Fibroblast of peridontal ligament (primary cell): ENCODE results near the gene MAML3.
A peak's percentile ranks its signal among the peaks of the same experiment; 100 is the strongest.

ENCODE experiments used
- DNase-seq: peaks from one replicate; pipeline ENCODE4 v3.0.0-alpha.2; 2010; ENCODE audit errors: extremely low read depth

The MAML3 gene

DNA sequence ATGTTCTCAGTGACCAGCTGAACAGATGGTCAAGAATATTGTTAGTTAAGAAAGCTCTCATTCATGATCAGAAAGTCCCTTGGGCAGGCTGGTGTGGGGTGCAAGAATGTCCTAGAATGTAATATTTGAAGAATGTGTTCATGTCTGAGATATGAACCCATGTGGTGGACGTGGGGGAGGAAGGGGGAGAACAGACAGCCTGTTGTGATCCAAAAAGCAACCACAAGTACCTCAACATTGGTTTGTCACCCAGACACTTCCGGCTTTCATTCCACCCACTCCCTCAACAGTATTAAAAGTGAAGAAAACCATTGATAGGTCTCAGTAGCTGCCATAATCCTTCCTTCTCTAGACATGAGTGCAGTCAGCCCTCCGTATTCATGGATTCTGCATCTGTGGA lies 82.2 kb downstream of the MAML3 start:
- peak; percentile 94 for DNase-seq

DNA sequence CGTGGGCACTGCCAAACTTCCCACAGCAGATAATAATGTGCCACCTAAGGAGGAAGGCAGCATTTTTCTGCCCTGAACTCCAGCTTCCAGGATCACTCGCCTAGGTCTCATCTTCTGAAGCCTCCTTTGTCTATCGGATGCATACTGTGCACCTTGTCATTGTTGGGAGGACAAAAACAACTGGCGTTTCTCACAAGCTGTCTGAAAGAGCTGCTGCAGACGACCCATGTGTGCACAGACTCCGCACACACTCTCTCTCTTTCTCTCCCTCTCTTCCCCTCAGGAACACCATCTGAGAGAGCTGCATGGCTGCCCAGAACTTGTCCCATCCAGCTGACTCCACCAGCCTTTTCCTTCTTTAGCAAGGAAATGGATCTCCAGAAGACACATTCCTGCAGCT lies 83.0 kb downstream of the MAML3 start:
- no peak for DNase-seq

- no peak for DNase-seq
Observed at GRCh38 chr4:140070366-140070765, 83.6 kb downstream of the MAML3 start.

DNA sequence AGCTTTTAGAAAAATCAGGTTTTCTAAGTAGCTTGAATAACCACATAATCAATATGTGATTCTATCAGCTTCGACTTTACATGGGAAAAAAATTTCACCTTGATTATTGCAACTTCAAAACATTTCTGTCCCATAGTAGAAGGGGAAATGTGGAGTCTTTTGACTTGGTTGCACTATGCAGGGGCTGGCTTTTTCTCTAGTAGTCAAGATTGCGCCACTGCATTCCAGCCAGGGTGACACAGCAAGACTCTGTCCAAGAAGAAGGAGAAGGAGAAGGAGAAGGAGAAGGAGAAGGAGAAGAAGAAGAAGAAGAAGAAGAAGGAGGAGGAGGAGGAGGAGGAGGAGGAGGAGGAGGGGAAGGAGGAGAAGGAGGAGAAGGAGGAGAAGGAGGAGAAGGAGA lies 84.9 kb downstream of the MAML3 start:
- DNase-seq = peak; percentile 75

GRCh38 chr4:140068271-140068670 lies 85.7 kb downstream of the MAML3 start:
- DNase-seq = no peak

GRCh38 chr4:140066031-140066930 lies 87.7 kb downstream of the MAML3 start:
- DNase-seq = no peak

DNA sequence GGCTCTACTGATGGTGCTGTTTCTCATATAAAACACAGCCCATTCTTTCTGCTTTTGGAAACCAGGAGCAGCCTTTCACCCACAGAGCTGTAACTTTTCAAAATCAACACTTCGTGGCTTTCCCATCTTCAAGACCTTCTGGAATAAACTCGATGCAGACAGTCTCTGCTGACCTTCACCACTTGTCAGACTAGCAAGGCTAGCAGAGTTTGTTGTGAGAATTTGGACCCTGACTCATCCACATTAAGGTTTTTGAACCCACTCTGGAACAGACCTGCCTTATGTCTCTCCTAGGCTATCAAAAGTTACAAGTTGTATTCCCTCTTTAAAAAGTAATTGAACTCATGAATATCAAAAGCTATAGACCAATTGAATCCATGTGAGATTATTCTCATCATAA lies 88.6 kb downstream of the MAML3 start:
- DNase-seq = no peak

GRCh38 chr4:140061659-140062289 lies 92.2 kb downstream of the MAML3 start:
- no peak for DNase-seq

GRCh38 chr4:140061194-140061593 lies 92.8 kb downstream of the MAML3 start:
- peak; percentile 87 for DNase-seq

- no peak for DNase-seq
Observed at GRCh38 chr4:140059159-140059558, 94.8 kb downstream of the MAML3 start.

DNA sequence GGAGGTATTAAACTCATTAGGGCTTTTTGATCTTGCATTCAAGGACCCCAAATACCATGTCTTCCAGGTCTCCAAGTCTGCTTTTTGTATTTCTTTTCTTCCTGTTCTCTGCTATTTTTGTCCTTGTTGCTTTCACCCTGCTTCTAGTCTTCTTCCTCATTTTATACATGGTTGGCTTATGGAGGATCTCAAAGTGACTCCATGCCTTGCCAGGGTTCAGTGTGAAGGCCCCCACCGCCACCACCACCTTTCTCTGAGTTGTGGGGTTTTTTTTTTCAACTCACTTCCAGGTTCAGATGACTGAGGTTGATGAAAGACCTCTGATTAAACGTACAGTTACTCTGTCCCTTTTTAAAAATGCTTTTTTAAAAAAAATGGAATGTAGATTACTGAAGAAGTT lies 96.3 kb downstream of the MAML3 start:
- no peak for DNase-seq

GRCh38 chr4:140056015-140056414 lies 98.0 kb downstream of the MAML3 start:
- DNase-seq = no peak

- no peak for DNase-seq
Observed at GRCh38 chr4:140054861-140055260, 99.1 kb downstream of the MAML3 start.

DNA sequence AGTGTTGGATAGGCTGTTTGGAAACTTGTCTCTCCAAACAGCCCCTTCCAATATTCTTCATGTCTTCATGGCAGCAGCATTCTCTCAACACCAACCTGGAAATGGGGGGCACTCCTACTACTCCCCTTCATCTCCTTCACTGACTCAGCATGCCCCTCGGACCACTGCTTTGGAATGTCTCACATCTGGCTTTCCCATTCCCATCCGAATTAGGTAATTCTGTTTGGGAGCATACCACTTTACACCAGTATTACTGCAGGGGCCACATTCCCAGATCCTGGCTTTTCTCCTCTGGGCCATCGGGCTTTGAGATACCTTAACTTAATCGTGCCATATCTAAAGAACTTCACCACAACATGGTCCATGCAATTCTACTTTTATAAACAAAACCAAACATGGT lies 100.8 kb downstream of the MAML3 start:
- no peak for DNase-seq

GRCh38 chr4:140052050-140052449 lies 101.9 kb downstream of the MAML3 start:
- DNase-seq = peak; percentile 56

GRCh38 chr4:140049849-140050637 lies 103.9 kb downstream of the MAML3 start:
- DNase-seq = no peak

- DNase-seq = no peak
Observed at GRCh38 chr4:140049024-140049848, 104.7 kb downstream of the MAML3 start.

- DNase-seq = no peak
Observed at GRCh38 chr4:140048419-140048995, 105.5 kb downstream of the MAML3 start.

- DNase-seq = no peak
Observed at GRCh38 chr4:140047786-140048185, 106.2 kb downstream of the MAML3 start.

DNA sequence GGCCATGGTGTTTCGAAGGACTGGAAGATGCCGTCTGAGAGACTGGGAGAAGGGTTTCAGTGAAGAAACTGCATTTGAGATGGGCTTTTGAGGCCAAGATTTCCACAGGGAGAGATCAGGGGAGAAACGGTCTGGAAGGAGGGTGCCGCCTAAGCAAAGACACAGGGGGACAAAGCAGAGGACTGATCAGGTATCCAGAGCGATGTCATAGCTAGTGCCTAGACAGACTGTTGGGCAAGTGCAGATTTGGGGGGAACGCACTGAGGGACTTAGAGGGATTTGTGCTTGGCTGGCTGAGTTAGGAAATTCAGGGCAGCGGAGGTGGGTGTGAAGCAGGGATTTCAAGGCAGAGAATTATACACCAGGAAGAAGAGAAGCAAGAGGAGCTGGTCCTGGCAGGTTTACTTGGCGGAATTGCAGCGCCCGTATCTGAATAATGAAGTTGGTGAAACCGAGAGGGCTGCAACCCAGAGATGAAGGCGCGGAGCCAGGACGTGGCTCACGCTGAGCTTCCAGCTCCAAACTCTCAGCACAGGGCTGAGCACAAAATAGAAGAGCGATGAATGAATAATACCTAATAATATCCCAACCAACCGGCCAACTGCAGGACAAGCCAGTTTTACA lies 106.9 kb downstream of the MAML3 start:
- DNase-seq = no peak

- DNase-seq = no peak
Observed at GRCh38 chr4:140046543-140046942, 107.4 kb downstream of the MAML3 start.
